HCT116 (cell line): ENCODE results near the gene TEX48. TPM values are rescaled to one million over a fixed set of nuclear protein-coding genes. Genes with fewer than 3 reads are reported as not detected.

Experiments used
- ATAC-seq: fragments of 200-7000 bp; cut with Tn5 transposase; 2 replicates; pipeline ENCODE4 v1.9.1; 2020; ENCODE audit warnings: mild to moderate bottlenecking, moderate library complexity
- BruUV-seq: library from RNA; stranded (reverse); fragments of 400-500 nt; replicated peaks from 2 replicates; lab custom pipeline; 2021; lab: Mats Ljungman, UMichigan
- CTCF ChIA-PET: fragments of 300-600 bp; sonication (Branson Sonifier 250); formaldehyde crosslinking; loops from one replicate; lab custom pipeline; 2021; ENCODE audit warnings: antibody characterized with exemption; lab: Charles Lee
- POLR2A ChIA-PET: fragments of 300-600, 350-600 bp; sonication (Branson Sonifier 250); formaldehyde crosslinking; loops from one replicate; lab custom pipeline; 2021; ENCODE audit warnings: antibody characterized with exemption; lab: Charles Lee
- RAD21 ChIA-PET, 2 experiments: fragments of 300-600 bp; sonication (Branson Sonifier 250); formaldehyde crosslinking; loops; one replicate each; lab custom pipeline; 2023; ENCODE audit warnings: low total read pairs in 2 of 2; ENCODE audit not compliant: uncharacterized antibody in 2 of 2, unreplicated experiment in 2 of 2, low non-redundant PET in 1 of 2; lab: Charles Lee
- DNase-seq: peaks from one replicate; pipeline ENCODE4 v3.0.0-alpha.2; 2010; ENCODE audit warnings: low read depth, low spot score
- H2AFZ ChIP-seq: fragments of 200-600 bp; shearing (Covaris generic), sonication (generic); 2 replicates; pipeline ENCODE4 v1.6.1; 2017; ENCODE audit warnings: low read depth, mixed run types, mixed read lengths, antibody characterized with exemption, low read length; ENCODE audit not compliant: poor library complexity, severe bottlenecking
- H3K27ac ChIP-seq: 2 replicates; pipeline ENCODE4 v1.5.1; 2012; ENCODE audit warnings: low read depth, low read length
- H3K27me3 ChIP-seq: fragments of 200-600 bp; sonication (generic); 2 replicates; pipeline ENCODE4 v1.6.1; 2016; ENCODE audit warnings: mixed run types, low read length, mixed read lengths; ENCODE audit not compliant: insufficient read depth
- H3K36me3 ChIP-seq, 2 experiments: fragments of 200-500 bp in 1 of 2; fragments of 200-600 bp in 1 of 2; sonication (Bioruptor generic) in 1 of 2; sonication (generic) in 1 of 2; 2 replicates each; pipeline versions ENCODE4 v1.5.1 to v1.6.1; 2014 to 2016; ENCODE audit warnings: low read length in 2 of 2, inconsistent platforms in 1 of 2, mixed read lengths in 1 of 2, mixed run types in 1 of 2; ENCODE audit not compliant: insufficient read depth in 2 of 2, control insufficient read depth in 1 of 2
- H3K4me1 ChIP-seq, 2 experiments: fragments of 200-600 bp in 1 of 2; sonication (generic) in 1 of 2; 2 replicates each; pipeline versions ENCODE4 v1.5.1 to v1.6.1; 2012 to 2017; ENCODE audit warnings: low read length in 2 of 2, inconsistent platforms in 1 of 2, mild to moderate bottlenecking in 1 of 2, mixed read lengths in 1 of 2, mixed run types in 1 of 2, moderate library complexity in 1 of 2; ENCODE audit not compliant: insufficient read depth in 2 of 2, control insufficient read depth in 1 of 2
- H3K4me2 ChIP-seq: fragments of 200-600 bp; sonication (generic); 2 replicates; pipeline ENCODE4 v1.6.1; 2017; ENCODE audit warnings: mixed run types, low read length, mixed read lengths
- H3K4me3 ChIP-seq, 2 experiments: fragments of 200-600 bp in 1 of 2; sonication (generic) in 1 of 2; replicated peaks in 1 of 2; 2 replicates each; pipeline ENCODE4 v1.5.1; 2011 to 2016; ENCODE audit warnings: low read length in 2 of 2, control low read depth in 1 of 2, low read depth in 1 of 2, mild to moderate bottlenecking in 1 of 2, mixed read lengths in 1 of 2, mixed run types in 1 of 2
- H3K79me2 ChIP-seq: fragments of 200-600 bp; sonication (generic); 2 replicates; pipeline ENCODE4 v1.6.1; 2017; ENCODE audit warnings: mild to moderate bottlenecking, mixed run types, low read length, moderate library complexity, mixed read lengths; ENCODE audit not compliant: insufficient read depth
- H3K9ac ChIP-seq: fragments of 200-600 bp; sonication (generic); 2 replicates; pipeline ENCODE4 v1.6.1; 2016; ENCODE audit warnings: low read length, mixed read lengths
- H3K9me2 ChIP-seq: fragments of 200-600 bp; sonication (generic), shearing (Covaris generic); 2 replicates; pipeline ENCODE4 v1.6.1; 2017; ENCODE audit warnings: mixed run types, mild to moderate bottlenecking, moderate library complexity; ENCODE audit not compliant: insufficient read depth
- H3K9me3 ChIP-seq, 2 experiments: fragments of 200-500 bp in 1 of 2; fragments of 200-600 bp in 1 of 2; sonication (Bioruptor generic) in 1 of 2; sonication (generic) in 1 of 2; 2 replicates each; pipeline ENCODE4 v1.6.1; 2014 to 2017; ENCODE audit warnings: low read length in 2 of 2, mixed read lengths in 2 of 2, inconsistent platforms in 1 of 2, low read depth in 1 of 2, mild to moderate bottlenecking in 1 of 2, mixed run types in 1 of 2, moderate library complexity in 1 of 2; ENCODE audit not compliant: control insufficient read depth in 1 of 2, insufficient read depth in 1 of 2
- H4K20me1 ChIP-seq: fragments of 200-600 bp; sonication (generic), shearing (Covaris generic); 2 replicates; pipeline ENCODE4 v1.6.1; 2017; ENCODE audit warnings: mixed run types, mild to moderate bottlenecking, moderate library complexity; ENCODE audit not compliant: insufficient read depth
- ATF3 ChIP-seq: IDR thresholded peaks from 2 replicates; pipeline ENCODE4 v1.6.1; 2012
- CBX3 ChIP-seq: IDR thresholded peaks from 2 replicates; pipeline ENCODE4 v1.6.1; 2012; ENCODE audit warnings: low read depth
- CEBPB ChIP-seq: IDR thresholded peaks from 2 replicates; pipeline ENCODE4 v1.6.1; 2012; ENCODE audit warnings: low read depth
- EGR1 ChIP-seq: IDR thresholded peaks from 2 replicates; pipeline ENCODE4 v1.6.1; 2012; ENCODE audit warnings: low read depth
- ELF1 ChIP-seq: IDR thresholded peaks from 2 replicates; pipeline ENCODE4 v1.6.1; 2012; ENCODE audit warnings: low read depth, borderline replicate concordance
- EZH2 ChIP-seq: fragments of 200-600 bp; sonication (generic); IDR thresholded peaks from 2 replicates; pipeline ENCODE4 v1.6.1; 2017; ENCODE audit warnings: antibody characterized with exemption, mixed run types
- EZH2phosphoT487 ChIP-seq: fragments of 200-600 bp; IDR thresholded peaks from 2 replicates; pipeline ENCODE4 v1.6.1; 2018; ENCODE audit warnings: antibody characterized with exemption, borderline replicate concordance
- FOSL1 ChIP-seq: IDR thresholded peaks from 2 replicates; pipeline ENCODE4 v1.6.1; 2012; ENCODE audit warnings: low read depth
- JUND ChIP-seq: IDR thresholded peaks from 2 replicates; pipeline ENCODE4 v1.6.1; 2012
- POLR2A ChIP-seq: IDR thresholded peaks from 2 replicates; pipeline ENCODE4 v1.7.0; 2011; ENCODE audit warnings: borderline replicate concordance; ENCODE audit not compliant: insufficient read depth, insufficient read length; ENCODE audit errors: extremely low read depth
- POLR2AphosphoS5 ChIP-seq: IDR thresholded peaks from 2 replicates; pipeline ENCODE4 v1.6.1; 2011; ENCODE audit warnings: mild to moderate bottlenecking, low read depth, low read length, moderate library complexity
- RAD21 ChIP-seq: IDR thresholded peaks from 2 replicates; pipeline ENCODE4 v1.6.1; 2012; ENCODE audit warnings: low read depth, mild to moderate bottlenecking
- SRF ChIP-seq: IDR thresholded peaks from 2 replicates; pipeline ENCODE4 v1.6.1; 2012; ENCODE audit warnings: low read depth
- TCF7L2 ChIP-seq: IDR thresholded peaks from 2 replicates; pipeline ENCODE4 v1.7.0; 2011; ENCODE audit warnings: borderline replicate concordance, inconsistent platforms; ENCODE audit not compliant: insufficient read depth, insufficient read length; ENCODE audit errors: extremely low read depth
- YY1 ChIP-seq: IDR thresholded peaks from 2 replicates; pipeline ENCODE4 v1.6.1; 2011; ENCODE audit warnings: low read length, low read depth, moderate library complexity, mild to moderate bottlenecking; ENCODE audit not compliant: insufficient replicate concordance; ENCODE audit errors: extremely low read depth
- intact Hi-C: fragments of 100-400 bp; cut with micrococcal nuclease; formaldehyde crosslinking; loops from 2 replicates; pipeline ENCODE4 v1.10.0; 2022
- total RNA-seq: library from RNA; stranded (reverse); gene quantifications from one replicate; pipeline ENCODE4 v1.2.1, GENCODE V29; 2021; ENCODE audit not compliant: unreplicated experiment
- TF ChIP-seq, protein P1 (sequence below), 3 experiments: fragments of 200-600 bp in 1 of 3; sonication (generic) in 1 of 3; IDR thresholded peaks in 2 of 3; conservative IDR thresholded peaks in 1 of 3; 2 replicates each; pipeline ENCODE4 v1.5.1; 2012 to 2017; ENCODE audit warnings: low read depth in 2 of 3, low read length in 2 of 3, antibody characterized with exemption in 1 of 3, borderline replicate concordance in 1 of 3, control low read depth in 1 of 3, mild to moderate bottlenecking in 1 of 3, mixed read lengths in 1 of 3, mixed run types in 1 of 3, moderate library complexity in 1 of 3; ENCODE audit not compliant: insufficient read depth in 1 of 3
- TF ChIP-seq, protein P2 (sequence below): IDR thresholded peaks from 2 replicates; pipeline ENCODE4 v1.6.1; 2011; ENCODE audit warnings: mild to moderate bottlenecking, low read length, moderate library complexity; ENCODE audit not compliant: insufficient replicate concordance; ENCODE audit errors: extremely low read depth

The TEX48 gene
- total RNA-seq, 1 experiment from 2014 or later, result not detected

GRCh38 chr9:114619191-114619761 lies 62.7 kb downstream of the TEX48 start:
- H3K36me3 ChIP-seq, result no peaks in the 10 kb centered on the region; a peak in 1 of 4 replicates
- BruUV-seq, result no TSS peak
- RAD21 ChIA-PET, result no interaction called here
- TF ChIP-seq ATF3 (no peak), ELF1 (no peak), CEBPB (no peak), EGR1 (no peak), JUND (no peak), RAD21 (no peak), SRF (no peak), FOSL1 (no peak), EZH2phosphoT487 (no peak), CBX3 (no peak), TCF7L2 (no peak), YY1 (no peak), EZH2 (no peak), POLR2AphosphoS5 (no peak), POLR2A (no peak)
- TF ChIP-seq, protein P1, sequence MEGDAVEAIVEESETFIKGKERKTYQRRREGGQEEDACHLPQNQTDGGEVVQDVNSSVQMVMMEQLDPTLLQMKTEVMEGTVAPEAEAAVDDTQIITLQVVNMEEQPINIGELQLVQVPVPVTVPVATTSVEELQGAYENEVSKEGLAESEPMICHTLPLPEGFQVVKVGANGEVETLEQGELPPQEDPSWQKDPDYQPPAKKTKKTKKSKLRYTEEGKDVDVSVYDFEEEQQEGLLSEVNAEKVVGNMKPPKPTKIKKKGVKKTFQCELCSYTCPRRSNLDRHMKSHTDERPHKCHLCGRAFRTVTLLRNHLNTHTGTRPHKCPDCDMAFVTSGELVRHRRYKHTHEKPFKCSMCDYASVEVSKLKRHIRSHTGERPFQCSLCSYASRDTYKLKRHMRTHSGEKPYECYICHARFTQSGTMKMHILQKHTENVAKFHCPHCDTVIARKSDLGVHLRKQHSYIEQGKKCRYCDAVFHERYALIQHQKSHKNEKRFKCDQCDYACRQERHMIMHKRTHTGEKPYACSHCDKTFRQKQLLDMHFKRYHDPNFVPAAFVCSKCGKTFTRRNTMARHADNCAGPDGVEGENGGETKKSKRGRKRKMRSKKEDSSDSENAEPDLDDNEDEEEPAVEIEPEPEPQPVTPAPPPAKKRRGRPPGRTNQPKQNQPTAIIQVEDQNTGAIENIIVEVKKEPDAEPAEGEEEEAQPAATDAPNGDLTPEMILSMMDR (IDR thresholded peaks at IDR 0.05 in 2 of 3, conservative IDR thresholded peaks at IDR 0.05 in 1 of 3; ENCODE audit: borderline replicate concordance in 1 of 3, insufficient read depth in 1 of 3, low read depth in 2 of 3, low read length in 2 of 3), result no peak
- TF ChIP-seq, protein P2, sequence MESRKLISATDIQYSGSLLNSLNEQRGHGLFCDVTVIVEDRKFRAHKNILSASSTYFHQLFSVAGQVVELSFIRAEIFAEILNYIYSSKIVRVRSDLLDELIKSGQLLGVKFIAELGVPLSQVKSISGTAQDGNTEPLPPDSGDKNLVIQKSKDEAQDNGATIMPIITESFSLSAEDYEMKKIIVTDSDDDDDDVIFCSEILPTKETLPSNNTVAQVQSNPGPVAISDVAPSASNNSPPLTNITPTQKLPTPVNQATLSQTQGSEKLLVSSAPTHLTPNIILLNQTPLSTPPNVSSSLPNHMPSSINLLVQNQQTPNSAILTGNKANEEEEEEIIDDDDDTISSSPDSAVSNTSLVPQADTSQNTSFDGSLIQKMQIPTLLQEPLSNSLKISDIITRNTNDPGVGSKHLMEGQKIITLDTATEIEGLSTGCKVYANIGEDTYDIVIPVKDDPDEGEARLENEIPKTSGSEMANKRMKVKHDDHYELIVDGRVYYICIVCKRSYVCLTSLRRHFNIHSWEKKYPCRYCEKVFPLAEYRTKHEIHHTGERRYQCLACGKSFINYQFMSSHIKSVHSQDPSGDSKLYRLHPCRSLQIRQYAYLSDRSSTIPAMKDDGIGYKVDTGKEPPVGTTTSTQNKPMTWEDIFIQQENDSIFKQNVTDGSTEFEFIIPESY, result no peak
- TF ChIP-seq, all 23 proteins: peak for 0
- H3K4me1 ChIP-seq, result peaks cover 0 to 7% of the 10 kb centered on the region in 2 experiments; a peak in 2 of 4 replicates
- no peaks in the 10 kb centered on the region for H3K27me3 ChIP-seq
- H3K9me3 ChIP-seq, result no peaks in the 10 kb centered on the region
- ChIA-PET POLR2A (no interaction called here), CTCF (no interaction called here)
- H3K4me2 ChIP-seq, result no peak overlapping the region
- ATAC-seq (no peak), DNase-seq (no peak)
- H2AFZ ChIP-seq, result no peak overlapping the region
- H3K9ac ChIP-seq, result no peak overlapping the region
- no peaks in the 10 kb centered on the region for H4K20me1 ChIP-seq
- intact Hi-C loops, result no loop called here
- no peak overlapping the region for H3K4me3 ChIP-seq
- H3K9me2 ChIP-seq, result no peaks in the 10 kb centered on the region
- no peaks in the 10 kb centered on the region for H3K79me2 ChIP-seq
- H3K27ac ChIP-seq, result no peak overlapping the region
